RWPE2 (cell line): ENCODE data around the gene XIRP2.

Experiments
- ATAC-seq: fragments of 200-7000 bp; cut with Tn5 transposase; 3 replicates; pipeline ENCODE4 v1.9.1; 2021; ENCODE audit warnings: low read depth
- DNase-seq: peaks from one replicate; pipeline ENCODE4 v3.0.0-alpha.2; 2020; ENCODE audit warnings: low spot score
- H3K27ac ChIP-seq: fragments of 450-650 bp; 2 replicates; pipeline ENCODE4 v1.5.1; 2017; ENCODE audit warnings: mild to moderate bottlenecking; ENCODE audit not compliant: poor library complexity, severe bottlenecking
- H3K27me3 ChIP-seq: fragments of 250-450 bp; sonication (Bioruptor Pico); 2 replicates; pipeline ENCODE4 v1.5.1; 2021; ENCODE audit warnings: mild to moderate bottlenecking, moderate library complexity; ENCODE audit not compliant: insufficient read depth, poor library complexity, severe bottlenecking
- H3K36me3 ChIP-seq: fragments of 250-450 bp; sonication (Bioruptor Pico); 2 replicates; pipeline ENCODE4 v1.5.1; 2020; ENCODE audit warnings: low read depth, mild to moderate bottlenecking, moderate library complexity
- H3K4me1 ChIP-seq: fragments of 250-450 bp; sonication (Bioruptor Pico); 2 replicates; pipeline ENCODE4 v1.5.1; 2021; ENCODE audit warnings: mild to moderate bottlenecking, moderate library complexity; ENCODE audit not compliant: insufficient read depth, poor library complexity, severe bottlenecking
- H3K4me3 ChIP-seq: fragments of 250-450 bp; sonication (Bioruptor Pico); 2 replicates; pipeline ENCODE4 v1.5.1; 2021; ENCODE audit warnings: mild to moderate bottlenecking, moderate library complexity; ENCODE audit not compliant: severe bottlenecking
- H3K9me3 ChIP-seq: fragments of 250-450 bp; sonication (Bioruptor Pico); 2 replicates; pipeline ENCODE4 v1.5.1; 2021; ENCODE audit warnings: mild to moderate bottlenecking, moderate library complexity; ENCODE audit not compliant: severe bottlenecking
- TF ChIP-seq, protein P1 (sequence below): fragments of 450-650 bp; IDR thresholded peaks from one replicate; pipeline ENCODE4 v1.5.1; 2017; ENCODE audit warnings: mild to moderate bottlenecking, moderate library complexity; ENCODE audit not compliant: poor library complexity, severe bottlenecking

XIRP2 gene, protein sequence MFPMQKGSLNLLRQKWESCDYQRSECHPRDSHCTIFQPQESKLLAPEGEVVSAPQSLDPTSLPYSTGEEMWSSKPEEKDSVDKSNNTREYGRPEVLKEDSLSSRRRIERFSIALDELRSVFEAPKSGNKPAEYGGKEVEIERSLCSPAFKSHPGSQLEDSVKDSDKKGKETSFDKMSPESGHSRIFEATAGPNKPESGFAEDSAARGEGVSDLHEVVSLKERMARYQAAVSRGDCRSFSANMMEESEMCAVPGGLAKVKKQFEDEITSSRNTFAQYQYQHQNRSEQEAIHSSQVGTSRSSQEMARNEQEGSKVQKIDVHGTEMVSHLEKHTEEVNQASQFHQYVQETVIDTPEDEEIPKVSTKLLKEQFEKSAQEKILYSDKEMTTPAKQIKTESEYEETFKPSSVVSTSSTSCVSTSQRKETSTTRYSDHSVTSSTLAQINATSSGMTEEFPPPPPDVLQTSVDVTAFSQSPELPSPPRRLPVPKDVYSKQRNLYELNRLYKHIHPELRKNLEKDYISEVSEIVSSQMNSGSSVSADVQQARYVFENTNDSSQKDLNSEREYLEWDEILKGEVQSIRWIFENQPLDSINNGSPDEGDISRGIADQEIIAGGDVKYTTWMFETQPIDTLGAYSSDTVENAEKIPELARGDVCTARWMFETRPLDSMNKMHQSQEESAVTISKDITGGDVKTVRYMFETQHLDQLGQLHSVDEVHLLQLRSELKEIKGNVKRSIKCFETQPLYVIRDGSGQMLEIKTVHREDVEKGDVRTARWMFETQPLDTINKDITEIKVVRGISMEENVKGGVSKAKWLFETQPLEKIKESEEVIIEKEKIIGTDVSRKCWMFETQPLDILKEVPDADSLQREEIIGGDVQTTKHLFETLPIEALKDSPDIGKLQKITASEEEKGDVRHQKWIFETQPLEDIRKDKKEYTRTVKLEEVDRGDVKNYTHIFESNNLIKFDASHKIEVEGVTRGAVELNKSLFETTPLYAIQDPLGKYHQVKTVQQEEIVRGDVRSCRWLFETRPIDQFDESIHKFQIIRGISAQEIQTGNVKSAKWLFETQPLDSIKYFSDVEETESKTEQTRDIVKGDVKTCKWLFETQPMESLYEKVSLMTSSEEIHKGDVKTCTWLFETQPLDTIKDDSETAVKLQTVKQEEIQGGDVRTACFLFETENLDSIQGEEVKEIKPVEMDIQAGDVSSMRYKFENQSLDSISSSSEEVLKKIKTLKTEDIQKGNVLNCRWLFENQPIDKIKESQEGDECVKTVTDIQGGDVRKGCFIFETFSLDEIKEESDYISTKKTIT (N-terminal part only)

DNA sequence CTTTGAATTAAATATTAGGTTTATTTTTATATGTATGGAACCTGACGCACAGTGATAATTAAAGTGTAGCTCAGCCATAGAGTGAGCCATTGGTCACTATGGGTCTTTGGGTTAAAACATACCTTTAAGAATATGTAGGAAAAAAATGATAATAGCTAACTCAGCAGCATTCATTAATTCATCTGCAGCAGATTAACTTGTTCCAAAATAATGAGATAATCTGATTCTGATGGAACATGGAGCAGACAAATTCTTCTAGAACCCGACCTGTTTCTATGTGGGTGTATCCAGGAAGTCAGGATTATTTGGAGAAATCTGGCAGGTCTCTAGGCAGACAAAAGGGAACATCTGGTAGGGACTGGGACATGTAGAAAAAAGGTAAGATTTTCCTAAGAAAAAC is at the start of gene XIRP2:
TSS of gene XIRP2 (plus strand) at position 301 of the 400 bp plus-strand sequence. CDS start 15,003 bp downstream, outside the sequence.
- Histone ChIP-seq H3K36me3 (no peaks in the 10 kb centered on the region), H3K4me3 (no peak within 1 kb of the TSS), H3K27ac (no peak within 1 kb of the TSS), H3K4me1 (no peaks in the 10 kb centered on the region), H3K27me3 (no peaks in the 10 kb centered on the region), H3K9me3 (no peaks in the 10 kb centered on the region)
- ATAC-seq (no peak), DNase-seq (no peak)
- TF ChIP-seq, protein P1, sequence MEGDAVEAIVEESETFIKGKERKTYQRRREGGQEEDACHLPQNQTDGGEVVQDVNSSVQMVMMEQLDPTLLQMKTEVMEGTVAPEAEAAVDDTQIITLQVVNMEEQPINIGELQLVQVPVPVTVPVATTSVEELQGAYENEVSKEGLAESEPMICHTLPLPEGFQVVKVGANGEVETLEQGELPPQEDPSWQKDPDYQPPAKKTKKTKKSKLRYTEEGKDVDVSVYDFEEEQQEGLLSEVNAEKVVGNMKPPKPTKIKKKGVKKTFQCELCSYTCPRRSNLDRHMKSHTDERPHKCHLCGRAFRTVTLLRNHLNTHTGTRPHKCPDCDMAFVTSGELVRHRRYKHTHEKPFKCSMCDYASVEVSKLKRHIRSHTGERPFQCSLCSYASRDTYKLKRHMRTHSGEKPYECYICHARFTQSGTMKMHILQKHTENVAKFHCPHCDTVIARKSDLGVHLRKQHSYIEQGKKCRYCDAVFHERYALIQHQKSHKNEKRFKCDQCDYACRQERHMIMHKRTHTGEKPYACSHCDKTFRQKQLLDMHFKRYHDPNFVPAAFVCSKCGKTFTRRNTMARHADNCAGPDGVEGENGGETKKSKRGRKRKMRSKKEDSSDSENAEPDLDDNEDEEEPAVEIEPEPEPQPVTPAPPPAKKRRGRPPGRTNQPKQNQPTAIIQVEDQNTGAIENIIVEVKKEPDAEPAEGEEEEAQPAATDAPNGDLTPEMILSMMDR, result no peak

DNA sequence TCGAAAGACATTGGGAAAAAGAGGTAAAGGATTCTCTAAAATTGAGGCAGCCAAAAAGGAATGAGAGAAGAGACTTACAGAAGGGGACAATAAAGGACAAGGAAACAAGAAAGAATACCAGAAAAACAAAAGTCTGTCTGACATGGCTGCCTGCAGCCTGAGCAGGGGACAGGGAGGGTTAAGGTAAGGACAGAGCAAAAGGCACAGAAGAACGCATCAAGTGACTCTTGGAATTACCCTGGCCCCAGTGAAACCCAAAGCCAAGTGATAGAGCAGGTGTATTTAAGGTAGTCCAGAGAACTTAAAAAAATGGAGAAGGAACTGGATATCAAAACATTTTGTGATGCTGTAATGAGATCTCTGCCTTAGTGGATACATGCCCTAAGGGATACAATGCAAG is 47.1 kb upstream of the XIRP2 start:
- no peaks in the 10 kb centered on the region for H3K36me3 ChIP-seq
- TF ChIP-seq, protein P1, result no peak
- no peak overlapping the region for H3K27ac ChIP-seq
- H3K9me3 ChIP-seq, result no peaks in the 10 kb centered on the region
- no peaks in the 10 kb centered on the region for H3K4me1 ChIP-seq
- no peaks in the 10 kb centered on the region for H3K27me3 ChIP-seq
- no peak for ATAC-seq
- no peak overlapping the region for H3K4me3 ChIP-seq
- DNase-seq, result no peak

DNA sequence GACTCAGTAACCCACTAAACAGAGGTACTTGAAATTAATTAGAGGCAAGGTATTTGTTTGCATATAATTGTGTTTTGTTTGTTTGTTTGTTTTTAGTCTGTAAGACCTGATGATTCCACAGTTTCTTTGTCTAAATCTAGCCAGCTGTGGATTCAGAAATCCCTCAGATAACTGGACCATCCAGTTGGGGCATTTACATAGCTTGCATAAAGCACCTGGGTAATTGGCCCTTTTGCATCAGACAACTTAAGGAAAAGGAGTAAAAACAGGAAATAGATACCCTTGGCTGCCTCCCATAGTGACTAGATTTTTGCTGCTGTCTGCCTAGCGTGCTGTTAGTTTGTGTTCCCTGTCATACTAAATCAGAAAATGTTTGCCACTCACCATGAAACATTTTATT is 46.6 kb upstream of the XIRP2 start:
- no peak for DNase-seq
- no peaks in the 10 kb centered on the region for H3K9me3 ChIP-seq
- TF ChIP-seq, protein P1, result no peak
- no peak overlapping the region for H3K4me3 ChIP-seq
- ATAC-seq, result no peak
- no peak overlapping the region for H3K27ac ChIP-seq
- no peaks in the 10 kb centered on the region for H3K4me1 ChIP-seq
- no peaks in the 10 kb centered on the region for H3K36me3 ChIP-seq
- no peaks in the 10 kb centered on the region for H3K27me3 ChIP-seq

DNA sequence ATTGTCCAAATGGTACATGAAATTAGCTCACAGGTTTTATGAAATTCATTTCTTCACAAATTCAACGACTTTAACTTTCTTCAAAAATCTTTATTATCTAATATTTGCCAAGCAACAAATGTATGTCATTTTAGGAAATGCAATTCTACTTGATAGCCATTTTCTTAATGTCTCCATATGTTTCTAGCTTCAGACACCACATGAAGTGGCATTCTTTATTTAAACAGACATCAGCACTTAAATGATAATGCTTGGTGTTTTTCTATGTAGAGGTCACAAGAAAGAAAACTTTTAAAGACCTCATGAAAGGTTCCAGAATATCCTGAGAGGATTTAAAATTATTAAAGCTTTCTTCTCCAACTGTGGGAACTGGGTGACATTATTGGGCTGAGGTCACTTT is 44.2 kb upstream of the XIRP2 start:
- Histone ChIP-seq H3K27ac (no peak overlapping the region), H3K4me1 (no peaks in the 10 kb centered on the region), H3K9me3 (no peaks in the 10 kb centered on the region), H3K36me3 (no peaks in the 10 kb centered on the region), H3K27me3 (no peaks in the 10 kb centered on the region), H3K4me3 (no peak overlapping the region)
- no peak for DNase-seq
- ATAC-seq, result no peak
- TF ChIP-seq, protein P1, result no peak
